Activated T-cell treated with anti-CD3 and anti-CD28 coated beads, Interleukin-2, amount 50 U/mL, for 48 hours (primary cell): ENCODE data around the gene RBP2.
A peak's percentile ranks its signal among the peaks of the same experiment; 100 is the strongest.

ENCODE experiments used
- DNase-seq, 2 experiments: peaks; one replicate each; pipeline ENCODE4 v3.0.0-alpha.2; 2020

The RBP2 gene

DNA sequence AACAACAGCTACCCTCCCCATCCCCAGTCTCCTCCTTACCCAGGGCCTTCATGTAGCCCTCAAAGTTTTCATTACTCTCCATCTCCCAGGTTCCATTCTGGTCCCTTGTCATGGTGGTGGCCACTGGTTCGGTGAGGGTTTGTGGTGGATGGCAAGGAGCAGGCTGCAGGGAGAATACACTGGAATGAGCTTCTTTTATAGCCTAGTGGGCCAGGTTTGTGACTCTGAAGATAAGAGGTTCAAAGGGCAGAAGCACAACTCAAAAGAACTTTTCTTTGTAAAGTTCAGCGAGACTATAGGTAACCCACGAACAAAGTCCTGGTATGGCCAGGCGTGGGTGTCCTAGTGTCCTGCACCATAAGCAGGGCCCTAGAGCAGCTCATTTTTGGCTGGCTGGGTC is at the start of gene RBP2:
RBP2 (minus strand) TSS at position 169 of the 400 bp plus-strand sequence; CDS start at position 112, 57 bp downstream.
- DNase-seq: no peak

- DNase-seq: no peak
These were observed 48.7 kb upstream of the RBP2 start for GRCh38 chr3:139524841-139525636.

GRCh38 chr3:139523718-139524117 is 47.4 kb upstream of the RBP2 start:
- DNase-seq: no peak

DNA sequence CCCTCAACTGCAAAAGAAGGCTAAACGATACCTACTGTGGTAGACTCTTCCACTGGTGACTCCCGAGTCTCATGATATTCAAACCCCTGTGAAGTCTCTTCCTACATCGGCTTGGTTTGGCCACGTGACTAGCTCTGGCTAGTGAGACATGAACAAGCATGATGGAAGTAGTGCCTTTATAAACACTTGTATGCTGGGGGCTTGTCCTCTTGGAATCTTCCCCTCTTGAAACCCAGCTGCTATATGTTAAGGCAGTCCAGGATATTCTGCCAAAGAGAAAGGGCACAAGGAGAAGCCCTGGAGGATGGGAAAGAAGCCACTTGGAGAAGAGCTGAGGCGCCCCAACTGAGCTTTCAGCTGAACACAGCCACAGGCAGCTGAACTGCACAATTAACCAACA is 46.9 kb upstream of the RBP2 start:
- DNase-seq: no peak

GRCh38 chr3:139522421-139522820 is 46.1 kb upstream of the RBP2 start:
- DNase-seq: no peak

DNA sequence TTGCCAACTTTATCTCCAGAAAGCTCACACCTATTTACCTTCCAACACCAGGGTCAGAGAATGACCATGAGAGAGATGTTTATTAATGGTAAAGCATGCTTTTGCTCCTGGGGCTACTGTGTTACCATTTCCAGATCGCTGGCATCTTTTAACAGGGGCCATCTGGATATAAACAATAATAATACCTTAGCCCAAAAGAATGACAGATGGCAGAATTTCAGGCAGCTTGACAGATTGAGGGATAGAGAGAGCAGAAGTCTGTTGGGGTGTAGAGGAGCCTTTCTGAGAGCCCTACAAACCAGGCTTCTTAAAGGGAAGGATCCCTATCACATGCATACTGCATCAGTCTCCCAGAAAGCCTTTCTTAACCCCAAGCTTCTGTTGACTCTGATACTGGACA is 45.5 kb upstream of the RBP2 start:
- DNase-seq: no peak

- DNase-seq: no peak
These were observed 44.8 kb upstream of the RBP2 start for GRCh38 chr3:139521144-139521543.

DNA sequence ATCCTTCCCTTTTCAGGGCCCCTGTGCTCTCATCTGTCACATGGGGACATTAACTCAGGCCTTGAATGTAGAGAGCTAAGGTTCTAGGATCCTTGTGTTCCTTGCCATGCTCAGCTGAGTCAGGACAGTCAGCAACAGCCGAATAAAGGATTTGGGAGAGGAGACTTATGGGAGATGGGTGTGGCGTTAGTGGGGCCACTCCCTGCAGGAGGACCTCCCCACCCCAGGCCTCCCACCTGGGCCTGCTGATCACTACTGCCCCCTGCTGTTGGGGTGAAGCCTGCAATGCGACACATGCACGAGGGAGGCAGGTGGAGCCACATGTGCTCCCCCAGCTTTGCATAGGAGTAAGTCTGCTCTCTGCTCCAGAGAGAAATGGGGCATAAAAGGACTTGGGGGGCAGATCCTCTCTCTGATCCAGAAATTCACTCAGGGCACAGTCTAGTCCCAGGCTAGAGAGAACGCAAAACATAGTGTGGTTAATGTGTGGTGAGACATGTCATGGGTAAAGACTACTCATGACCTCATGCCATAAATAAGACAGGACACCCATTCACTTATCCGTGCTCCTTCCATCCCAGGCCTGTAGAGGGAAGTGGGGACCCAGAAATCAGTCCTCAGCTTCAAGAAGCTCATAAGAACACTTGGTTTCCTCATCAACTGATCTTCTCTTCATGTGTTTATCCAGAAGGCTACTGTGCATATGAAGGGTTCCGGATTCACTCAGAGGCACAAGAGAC is 43.9 kb upstream of the RBP2 start:
- peak; percentile 30 to 36 for DNase-seq

DNA sequence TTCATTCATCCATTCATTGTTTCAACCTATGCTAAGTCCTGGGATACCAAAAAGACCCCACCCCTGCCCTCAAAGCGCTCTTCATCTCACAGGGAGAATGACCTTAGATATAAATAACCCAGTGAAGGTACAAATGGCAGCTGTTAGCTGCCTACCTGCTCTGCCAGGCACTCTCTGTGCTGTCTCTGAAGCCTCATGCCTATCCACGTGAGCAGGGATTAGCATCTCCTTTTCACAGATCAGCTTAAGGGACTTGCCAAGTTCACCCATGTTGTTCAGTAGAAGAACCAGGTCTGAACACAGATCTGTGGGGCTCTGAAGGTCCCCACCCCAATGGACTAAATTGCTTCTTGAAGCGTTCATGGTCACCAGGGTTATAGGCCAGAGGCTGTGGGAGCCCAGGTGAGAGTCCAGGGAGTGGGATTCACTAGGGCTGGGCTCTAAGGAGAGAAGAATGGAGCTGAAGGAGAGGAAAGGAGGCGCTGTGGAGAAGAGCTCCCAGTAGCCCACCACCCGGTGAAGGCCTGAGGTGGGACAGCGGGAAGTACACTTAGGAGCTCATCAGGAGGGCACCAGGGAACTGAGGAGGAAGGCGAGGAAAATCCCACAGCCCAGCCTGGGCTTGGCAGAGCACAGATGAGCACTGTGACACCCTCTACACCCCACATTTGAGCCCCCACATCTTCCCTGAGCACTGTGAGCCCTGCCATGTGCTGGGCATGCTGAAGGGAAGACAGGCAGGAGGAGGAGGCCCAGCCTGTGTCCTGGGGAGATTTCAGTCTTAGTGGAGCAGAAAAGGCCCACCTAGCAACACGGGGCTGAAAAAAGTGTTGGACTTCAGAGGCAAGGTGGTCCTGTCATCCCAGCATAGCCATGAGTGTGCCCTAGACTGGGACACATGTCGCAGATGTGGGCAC is 42.9 kb upstream of the RBP2 start:
- DNase-seq: no peak

DNA sequence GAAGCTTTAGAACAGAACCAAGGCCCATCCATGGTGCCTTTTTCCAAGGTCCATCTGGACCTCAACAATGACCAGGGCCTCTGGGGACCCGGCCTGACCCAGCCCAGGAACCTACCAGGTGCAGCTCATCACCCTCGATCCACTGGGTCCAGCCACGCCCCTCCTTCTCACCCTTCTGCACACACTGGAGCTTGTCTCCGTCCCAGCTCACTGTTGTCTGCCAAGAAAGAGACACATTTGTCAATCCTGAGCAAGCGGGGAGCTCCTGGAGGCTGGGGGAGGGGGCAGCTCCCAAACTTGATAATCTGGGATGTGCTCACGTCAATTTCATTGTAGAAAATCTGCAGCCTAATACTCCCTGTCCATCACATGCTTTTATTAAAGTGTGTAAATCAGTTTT is 42.0 kb upstream of the RBP2 start:
- DNase-seq: no peak

GRCh38 chr3:139517321-139518065 is 41.2 kb upstream of the RBP2 start:
- no peak for DNase-seq

GRCh38 chr3:139514741-139515140 is 38.4 kb upstream of the RBP2 start:
- no peak for DNase-seq

DNA sequence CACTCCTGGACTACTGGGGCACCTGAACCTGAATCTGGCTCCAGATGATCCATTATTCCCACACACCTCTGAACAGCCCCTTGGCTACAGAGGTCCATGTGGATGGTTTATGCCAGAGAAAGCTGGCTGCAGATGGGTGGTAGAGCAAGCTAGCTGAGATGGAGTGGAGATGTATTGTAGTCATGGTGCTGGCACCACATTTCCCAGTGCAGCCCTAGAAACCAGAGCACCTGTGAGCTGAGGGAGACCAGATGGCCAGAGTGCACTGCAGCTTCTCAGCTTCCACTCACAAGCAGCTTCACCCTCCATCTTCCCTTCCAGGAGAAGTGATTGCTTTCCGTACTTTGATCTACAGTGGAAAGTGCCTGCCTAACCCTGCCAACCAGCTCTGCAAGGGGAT is 33.3 kb upstream of the RBP2 start:
- DNase-seq: no peak

DNA sequence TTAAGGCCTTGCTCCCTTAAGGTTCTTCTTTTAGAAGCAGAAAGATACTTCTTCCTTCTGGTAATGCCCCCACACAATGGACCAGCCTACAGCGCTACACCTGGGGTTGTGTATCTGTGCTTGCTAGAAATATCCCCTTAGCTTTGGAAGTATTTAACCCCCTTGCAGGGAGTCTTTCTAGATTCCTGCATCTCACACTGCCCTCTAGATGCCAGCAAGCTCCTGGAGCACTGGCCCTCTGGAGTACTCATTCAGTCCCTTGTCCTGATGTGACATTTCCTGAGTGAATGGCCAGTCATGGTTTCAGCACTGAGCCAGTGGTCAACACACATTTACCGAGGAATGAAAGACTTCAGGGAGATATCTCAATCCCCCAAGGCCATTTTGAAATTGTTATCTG is 30.4 kb upstream of the RBP2 start:
- no peak for DNase-seq

- no peak for DNase-seq
These were observed 29.6 kb upstream of the RBP2 start for GRCh38 chr3:139505829-139506386.

GRCh38 chr3:139499536-139499935 is 23.2 kb upstream of the RBP2 start:
- DNase-seq: no peak

DNA sequence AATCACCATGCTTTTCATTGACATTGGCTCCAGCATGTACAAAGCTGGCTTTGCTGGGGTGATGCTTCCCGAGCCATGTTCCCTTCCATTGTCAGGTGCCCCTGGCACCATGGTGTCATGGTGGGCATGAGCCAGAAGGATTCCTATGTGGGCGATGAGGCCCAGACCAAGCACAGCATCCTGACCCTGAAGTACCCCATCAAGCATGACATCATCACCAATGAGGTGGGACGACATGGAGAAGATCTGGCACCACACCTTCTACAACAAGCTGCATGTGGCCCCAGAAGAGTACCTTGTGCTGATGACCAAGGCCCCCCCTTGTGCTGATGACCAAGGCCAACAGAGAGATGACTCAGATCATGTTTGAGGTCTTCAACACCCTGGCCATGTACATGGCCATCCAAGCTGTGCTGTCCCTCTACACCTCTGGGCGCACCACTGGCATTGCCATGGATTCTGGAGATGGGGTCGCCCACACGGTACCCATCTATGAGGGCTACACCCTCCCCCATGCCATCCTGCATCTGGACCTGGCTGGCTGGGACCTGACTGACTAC is 17.6 kb upstream of the RBP2 start:
- DNase-seq: no peak

GRCh38 chr3:139491966-139492365 is 15.7 kb upstream of the RBP2 start:
- no peak for DNase-seq

GRCh38 chr3:139491027-139491700 is 14.8 kb upstream of the RBP2 start:
- no peak for DNase-seq

- no peak for DNase-seq
These were observed 5.9 kb upstream of the RBP2 start for GRCh38 chr3:139482206-139482605.

GRCh38 chr3:139481116-139481515 is 4.8 kb upstream of the RBP2 start:
- no peak for DNase-seq
